WTC11 (cell line): ENCODE data around the gene FBXO3.

Experiments
- CTCF ChIP-seq: fragments of 200-600 bp; IDR thresholded peaks from 2 replicates; pipeline ENCODE4 v1.8.0; 2022; ENCODE audit warnings: antibody characterized with exemption
- ZNF512 ChIP-seq: sonication (generic); formaldehyde crosslinking; IDR thresholded peaks from 2 replicates; pipeline ENCODE4 v1.8.1; 2022; ENCODE audit warnings: missing genetic modification reagents, borderline replicate concordance

GRCh38 chr11:33773404-33773986, 825 bp downstream of the FBXO3 start:
- no peak for TF ChIP-seq CTCF
- TF ChIP-seq ZNF512 (CRISPR knock-in tag), result no peak
